H7 (cell line): ENCODE data around the gene PARD3. TPM values are rescaled to one million over a fixed set of nuclear protein-coding genes. Genes with fewer than 3 reads are reported as not detected.

Source experiments
- DNase-seq: peaks from one replicate; pipeline ENCODE4 v3.0.0; 2012
- H3K27me3 ChIP-seq: 2 replicates; pipeline ENCODE4 v1.6.0; 2011; ENCODE audit warnings: mild to moderate bottlenecking, low read length; ENCODE audit not compliant: control insufficient read depth, insufficient read depth
- H3K36me3 ChIP-seq: replicated peaks from 2 replicates; pipeline ENCODE4 v1.5.1; 2011; ENCODE audit warnings: low read length; ENCODE audit not compliant: control insufficient read depth, insufficient read depth
- H3K4me3 ChIP-seq: 2 replicates; pipeline ENCODE4 v1.5.1; 2011; ENCODE audit warnings: low read depth, mild to moderate bottlenecking, control low read depth, low read length, moderate library complexity; ENCODE audit not compliant: insufficient read depth
- total RNA-seq: library from RNA; depleted of rRNA; stranded (reverse); fragments of >200 nt; shearing (Covaris generic); gene quantifications from 2 replicates; pipeline ENCODE4 v1.2.3, GENCODE V29; 2014

The PARD3 gene
- total RNA-seq, 1 experiment from 2014 or later = 51.1 TPM

- no peaks in the 10 kb centered on the region for H3K36me3 ChIP-seq
- DNase-seq = no peak
- no peak overlapping the region for H3K4me3 ChIP-seq
- no peaks in the 10 kb centered on the region for H3K27me3 ChIP-seq
Measured at GRCh38 chr10:34169131-34169530, 646.0 kb downstream of the PARD3 start.

- Histone ChIP-seq H3K27me3 (no peaks in the 10 kb centered on the region), H3K36me3 (no peaks in the 10 kb centered on the region), H3K4me3 (no peak overlapping the region)
- DNase-seq = no peak
Measured at GRCh38 chr10:34168439-34168838, 646.7 kb downstream of the PARD3 start.

- no peaks in the 10 kb centered on the region for H3K27me3 ChIP-seq
- no peak overlapping the region for H3K4me3 ChIP-seq
- no peak for DNase-seq
- no peaks in the 10 kb centered on the region for H3K36me3 ChIP-seq
Measured at GRCh38 chr10:34166823-34167222, 648.3 kb downstream of the PARD3 start.

GRCh38 chr10:34166354-34166753, 648.7 kb downstream of the PARD3 start:
- H3K27me3 ChIP-seq = no peaks in the 10 kb centered on the region
- H3K4me3 ChIP-seq = no peak overlapping the region
- H3K36me3 ChIP-seq = no peaks in the 10 kb centered on the region
- DNase-seq = no peak

- no peak for DNase-seq
- Histone ChIP-seq H3K27me3 (no peaks in the 10 kb centered on the region), H3K4me3 (no peak overlapping the region), H3K36me3 (no peaks in the 10 kb centered on the region)
Measured at GRCh38 chr10:34164029-34164428, 651.1 kb downstream of the PARD3 start.

- H3K27me3 ChIP-seq = no peaks in the 10 kb centered on the region
- no peaks in the 10 kb centered on the region for H3K36me3 ChIP-seq
- no peak for DNase-seq
- no peak overlapping the region for H3K4me3 ChIP-seq
Measured at GRCh38 chr10:34163075-34163905, 651.8 kb downstream of the PARD3 start.

- no peak for DNase-seq
- Histone ChIP-seq H3K27me3 (no peaks in the 10 kb centered on the region), H3K4me3 (no peak overlapping the region), H3K36me3 (no peaks in the 10 kb centered on the region)
Measured at GRCh38 chr10:34161777-34162370, 653.2 kb downstream of the PARD3 start.

GRCh38 chr10:34160595-34160994, 654.5 kb downstream of the PARD3 start:
- H3K36me3 ChIP-seq = no peaks in the 10 kb centered on the region
- H3K27me3 ChIP-seq = no peaks in the 10 kb centered on the region
- no peak overlapping the region for H3K4me3 ChIP-seq
- no peak for DNase-seq

GRCh38 chr10:34157501-34157900, 657.6 kb downstream of the PARD3 start:
- no peak overlapping the region for H3K4me3 ChIP-seq
- no peaks in the 10 kb centered on the region for H3K36me3 ChIP-seq
- no peak for DNase-seq
- H3K27me3 ChIP-seq = no peaks in the 10 kb centered on the region

- no peak for DNase-seq
- Histone ChIP-seq H3K36me3 (no peaks in the 10 kb centered on the region), H3K4me3 (no peak overlapping the region), H3K27me3 (no peaks in the 10 kb centered on the region)
Measured at GRCh38 chr10:34156781-34157425, 658.2 kb downstream of the PARD3 start.

GRCh38 chr10:34155812-34156211, 659.3 kb downstream of the PARD3 start:
- no peak for DNase-seq
- H3K36me3 ChIP-seq = no peaks in the 10 kb centered on the region
- H3K27me3 ChIP-seq = no peaks in the 10 kb centered on the region
- H3K4me3 ChIP-seq = no peak overlapping the region

GRCh38 chr10:34154383-34154900, 660.7 kb downstream of the PARD3 start:
- no peak for DNase-seq
- no peaks in the 10 kb centered on the region for H3K36me3 ChIP-seq
- H3K27me3 ChIP-seq = no peaks in the 10 kb centered on the region
- no peak overlapping the region for H3K4me3 ChIP-seq

GRCh38 chr10:34153663-34154382, 661.3 kb downstream of the PARD3 start:
- no peaks in the 10 kb centered on the region for H3K27me3 ChIP-seq
- no peaks in the 10 kb centered on the region for H3K36me3 ChIP-seq
- no peak for DNase-seq
- no peak overlapping the region for H3K4me3 ChIP-seq

- no peak overlapping the region for H3K4me3 ChIP-seq
- no peak for DNase-seq
- no peaks in the 10 kb centered on the region for H3K27me3 ChIP-seq
- H3K36me3 ChIP-seq = no peaks in the 10 kb centered on the region
Measured at GRCh38 chr10:34152434-34152833, 662.7 kb downstream of the PARD3 start.
